ENCODE results near the gene PRDX5. TPM values are rescaled to one million over a fixed set of nuclear protein-coding genes. Genes with fewer than 3 reads are reported as not detected.

PRDX5 gene
- total RNA-seq, 1 experiment from 2014 or later, result 306 TPM

DNA sequence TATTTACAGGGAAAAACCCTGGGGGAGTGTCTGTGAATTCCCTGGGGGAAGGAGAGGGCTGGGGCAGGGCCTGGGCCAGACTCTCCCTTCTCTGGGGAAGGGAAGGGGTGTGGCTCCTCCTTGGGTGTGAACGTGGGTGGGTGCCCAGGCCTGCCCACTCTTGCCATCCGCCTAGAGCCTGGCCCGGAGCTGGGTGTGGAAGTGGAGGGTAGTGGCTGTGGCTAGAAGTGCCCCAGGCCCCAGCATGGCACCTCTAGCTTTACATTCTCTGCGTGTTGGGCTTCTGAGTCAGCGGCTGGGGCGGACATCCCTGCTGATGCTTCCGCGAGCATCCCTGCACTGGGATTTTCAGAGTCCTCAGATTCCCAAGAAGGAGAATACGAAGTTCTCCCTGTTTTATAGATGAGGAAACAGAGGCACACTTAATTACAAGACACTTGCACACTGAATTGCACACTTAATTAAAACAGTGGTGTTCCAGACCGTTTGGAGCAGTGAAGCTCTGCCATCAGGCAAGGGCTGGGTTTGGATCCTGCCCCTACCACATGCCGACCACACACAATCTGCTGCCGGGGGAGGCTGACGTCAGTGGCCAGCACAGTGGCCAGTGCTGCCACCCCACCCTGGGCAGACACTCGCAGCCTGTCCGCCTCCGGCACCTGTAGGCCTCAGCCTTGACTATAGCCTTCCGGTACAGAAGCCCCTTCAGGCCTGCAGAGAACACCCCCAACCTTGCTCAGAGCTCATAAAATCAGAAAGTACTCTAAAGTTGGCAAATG is 41.1 kb upstream of the PRDX5 start:
- Mint-ChIP-seq H3K4me1 (ENCODE audit: low read depth, unreplicated experiment) (peaks cover 4% of the 10 kb centered on the region), H3K27ac (ENCODE audit: unreplicated experiment) (no peak overlapping the region), H3K4me3 (ENCODE audit: unreplicated experiment) (no peak overlapping the region), H3K9me3 (ENCODE audit: unreplicated experiment) (no peaks in the 10 kb centered on the region), H3K27me3 (ENCODE audit: insufficient read depth, unreplicated experiment) (no peaks in the 10 kb centered on the region), H3K36me3 (ENCODE audit: insufficient read depth, unreplicated experiment) (peaks cover 23% of the 10 kb centered on the region)
- H3K27me3 ChIP-seq (replicated peaks; ENCODE audit: control insufficient read depth, insufficient read depth, low read length), result no peaks in the 10 kb centered on the region
- H3K9me3 ChIP-seq, result no peaks in the 10 kb centered on the region
- H3K4me3 ChIP-seq (ENCODE audit: low read depth, low read length), result no peak overlapping the region
- intact Hi-C loops (cut with micrococcal nuclease; ENCODE audit: unreplicated experiment), result no loop called here
- CTCF ChIA-PET, result no interaction called here
- DNase-seq, result no peak
- peaks cover 1% of the 10 kb centered on the region for H3K4me1 ChIP-seq
- TF ChIP-seq, protein P1, sequence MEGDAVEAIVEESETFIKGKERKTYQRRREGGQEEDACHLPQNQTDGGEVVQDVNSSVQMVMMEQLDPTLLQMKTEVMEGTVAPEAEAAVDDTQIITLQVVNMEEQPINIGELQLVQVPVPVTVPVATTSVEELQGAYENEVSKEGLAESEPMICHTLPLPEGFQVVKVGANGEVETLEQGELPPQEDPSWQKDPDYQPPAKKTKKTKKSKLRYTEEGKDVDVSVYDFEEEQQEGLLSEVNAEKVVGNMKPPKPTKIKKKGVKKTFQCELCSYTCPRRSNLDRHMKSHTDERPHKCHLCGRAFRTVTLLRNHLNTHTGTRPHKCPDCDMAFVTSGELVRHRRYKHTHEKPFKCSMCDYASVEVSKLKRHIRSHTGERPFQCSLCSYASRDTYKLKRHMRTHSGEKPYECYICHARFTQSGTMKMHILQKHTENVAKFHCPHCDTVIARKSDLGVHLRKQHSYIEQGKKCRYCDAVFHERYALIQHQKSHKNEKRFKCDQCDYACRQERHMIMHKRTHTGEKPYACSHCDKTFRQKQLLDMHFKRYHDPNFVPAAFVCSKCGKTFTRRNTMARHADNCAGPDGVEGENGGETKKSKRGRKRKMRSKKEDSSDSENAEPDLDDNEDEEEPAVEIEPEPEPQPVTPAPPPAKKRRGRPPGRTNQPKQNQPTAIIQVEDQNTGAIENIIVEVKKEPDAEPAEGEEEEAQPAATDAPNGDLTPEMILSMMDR (IDR thresholded peaks at IDR 0.05; ENCODE audit: insufficient read depth in 1 of 2, low read depth in 1 of 2, low read length in 1 of 2, severe bottlenecking in 1 of 2, unreplicated experiment in 1 of 2), result no peak
- POLR2A ChIA-PET, result no interaction called here
- no TSS peak for BruUV-seq (replicated peaks)
- peaks cover 2% of the 10 kb centered on the region for H3K36me3 ChIP-seq (ENCODE audit: control insufficient read depth, insufficient read depth, low read length)

DNA sequence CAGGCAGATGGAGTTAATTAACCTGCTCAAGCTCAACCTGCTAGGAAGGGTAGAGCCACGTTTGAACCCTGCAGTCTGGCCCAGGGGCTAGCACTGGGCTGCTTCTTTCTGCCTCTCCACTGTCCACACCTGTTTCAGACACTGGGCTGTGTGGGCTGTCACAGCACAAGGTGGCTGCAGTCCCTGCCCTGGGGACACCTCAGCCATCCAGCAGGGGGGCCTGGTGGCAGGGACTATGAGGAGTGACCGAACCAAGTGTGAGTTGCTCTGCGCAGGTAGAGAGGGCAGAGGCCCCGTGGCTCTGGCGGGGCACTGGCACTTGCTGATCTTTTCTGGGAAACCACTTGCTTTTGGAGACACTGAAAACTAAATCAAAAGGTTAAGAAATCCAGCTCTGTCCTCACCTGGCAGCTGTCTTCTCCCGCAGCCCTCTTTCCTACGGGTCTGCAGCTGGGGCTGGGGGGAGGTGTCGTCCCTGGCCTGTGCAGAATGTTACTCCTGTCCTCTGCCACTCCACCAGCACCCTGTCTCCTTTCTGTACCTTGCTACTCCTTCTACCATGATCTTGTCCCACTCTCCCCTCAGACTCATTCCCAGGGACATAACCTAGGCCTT is 39.2 kb upstream of the PRDX5 start:
- intact Hi-C loops (cut with micrococcal nuclease; ENCODE audit: unreplicated experiment), result no loop called here
- POLR2A ChIA-PET, result no interaction called here
- H3K9me3 Mint-ChIP-seq (ENCODE audit: unreplicated experiment), result no peaks in the 10 kb centered on the region
- H3K36me3 Mint-ChIP-seq (ENCODE audit: insufficient read depth, unreplicated experiment), result peaks cover 21% of the 10 kb centered on the region
- Histone ChIP-seq H3K27me3 (replicated peaks; ENCODE audit: control insufficient read depth, insufficient read depth, low read length) (no peaks in the 10 kb centered on the region), H3K36me3 (ENCODE audit: control insufficient read depth, insufficient read depth, low read length) (peaks cover 2% of the 10 kb centered on the region), H3K4me3 (ENCODE audit: low read depth, low read length) (no peak overlapping the region), H3K4me1 (no peaks in the 10 kb centered on the region), H3K9me3 (no peaks in the 10 kb centered on the region)
- H3K27me3 Mint-ChIP-seq (ENCODE audit: insufficient read depth, unreplicated experiment), result no peaks in the 10 kb centered on the region
- TF ChIP-seq, protein P1 (IDR thresholded peaks at IDR 0.05; ENCODE audit: insufficient read depth in 1 of 2, low read depth in 1 of 2, low read length in 1 of 2, severe bottlenecking in 1 of 2, unreplicated experiment in 1 of 2), result no peak
- BruUV-seq (replicated peaks), result no TSS peak
- peaks cover 4% of the 10 kb centered on the region for H3K4me1 Mint-ChIP-seq (ENCODE audit: low read depth, unreplicated experiment)
- H3K27ac Mint-ChIP-seq (ENCODE audit: unreplicated experiment), result no peak overlapping the region
- CTCF ChIA-PET, result interaction anchor here (1.0 to 1.3 kb wide), 2 partner anchors 8 to 22 kb away, joined by 4 read pairs; no protein-coding TSS in a partner anchor
- H3K4me3 Mint-ChIP-seq (ENCODE audit: unreplicated experiment), result no peak overlapping the region
- DNase-seq, result no peak

DNA sequence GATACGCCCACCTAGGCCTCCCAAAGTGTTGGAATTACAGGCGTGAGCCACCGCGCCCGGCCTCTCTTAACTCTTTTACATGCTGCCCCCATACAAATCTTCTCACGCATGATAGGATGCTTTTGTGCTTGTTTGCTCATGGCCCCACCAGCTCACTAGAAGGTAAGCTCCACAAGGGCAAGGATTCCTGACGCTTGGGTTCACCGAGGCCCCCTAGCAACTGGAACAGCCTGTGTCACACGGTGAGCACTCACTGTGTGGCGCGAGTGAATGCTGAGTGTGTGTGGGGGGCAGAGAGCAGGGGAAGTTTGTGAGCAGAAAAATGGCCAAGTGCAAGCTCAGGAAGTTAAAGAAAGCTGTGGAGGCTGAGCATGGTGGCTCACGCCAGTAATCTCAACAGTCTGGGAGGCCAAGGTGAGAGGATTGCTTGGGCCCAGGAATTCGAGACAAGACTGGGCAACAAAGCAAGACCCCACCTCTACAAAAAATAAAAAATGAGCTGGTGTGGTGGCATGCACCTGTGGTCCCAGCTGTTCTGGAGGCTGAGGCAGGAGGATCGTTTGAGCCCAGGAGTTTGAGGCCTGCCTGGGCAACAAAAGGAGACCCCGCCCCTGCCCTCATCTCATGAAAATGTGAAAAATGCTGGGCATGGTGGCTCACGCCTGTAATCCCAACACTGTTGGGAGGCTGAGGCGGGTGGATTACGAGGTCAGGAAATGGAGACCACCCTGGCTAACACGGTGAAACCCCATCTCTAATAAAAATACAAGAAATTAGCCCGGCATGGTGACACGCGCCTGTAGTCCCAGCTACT is 35.8 kb upstream of the PRDX5 start:
- Mint-ChIP-seq H3K27ac (ENCODE audit: unreplicated experiment) (no peak overlapping the region), H3K36me3 (ENCODE audit: insufficient read depth, unreplicated experiment) (peaks cover 22% of the 10 kb centered on the region), H3K4me3 (ENCODE audit: unreplicated experiment) (no peak overlapping the region), H3K27me3 (ENCODE audit: insufficient read depth, unreplicated experiment) (no peaks in the 10 kb centered on the region), H3K9me3 (ENCODE audit: unreplicated experiment) (no peaks in the 10 kb centered on the region), H3K4me1 (ENCODE audit: low read depth, unreplicated experiment) (peaks cover 14% of the 10 kb centered on the region)
- no peak for DNase-seq
- ChIA-PET POLR2A (no interaction called here), CTCF (interaction anchor here (0.6 to 0.7 kb wide), 2 partner anchors 11 to 119 kb away, joined by 3 read pairs; no protein-coding TSS in a partner anchor)
- intact Hi-C loops (cut with micrococcal nuclease; ENCODE audit: unreplicated experiment), result no loop called here
- no TSS peak for BruUV-seq (replicated peaks)
- TF ChIP-seq, protein P1 (IDR thresholded peaks at IDR 0.05; ENCODE audit: insufficient read depth in 1 of 2, low read depth in 1 of 2, low read length in 1 of 2, severe bottlenecking in 1 of 2, unreplicated experiment in 1 of 2), result no peak
- peaks cover 5% of the 10 kb centered on the region for H3K4me1 ChIP-seq
- no peaks in the 10 kb centered on the region for H3K27me3 ChIP-seq (replicated peaks; ENCODE audit: control insufficient read depth, insufficient read depth, low read length)
- no peaks in the 10 kb centered on the region; the same call in none of the 2 replicates for H3K36me3 ChIP-seq (ENCODE audit: control insufficient read depth, insufficient read depth, low read length)
- H3K4me3 ChIP-seq (ENCODE audit: low read depth, low read length), result no peak overlapping the region
- no peaks in the 10 kb centered on the region for H3K9me3 ChIP-seq
